GM21447 (cell line): ENCODE data around the gene STK32A.

ENCODE experiments used
- ATAC-seq: cut with Tn5 transposase; IDR thresholded peaks from one replicate; pipeline ENCODE4 v1.9.1; 2021; ENCODE audit not compliant: unreplicated experiment

STK32A gene

GRCh38 chr5:147388184-147389108 lies 153.6 kb downstream of the STK32A start:
- no peak for ATAC-seq

GRCh38 chr5:147390654-147391225 lies 155.9 kb downstream of the STK32A start:
- no peak for ATAC-seq

DNA sequence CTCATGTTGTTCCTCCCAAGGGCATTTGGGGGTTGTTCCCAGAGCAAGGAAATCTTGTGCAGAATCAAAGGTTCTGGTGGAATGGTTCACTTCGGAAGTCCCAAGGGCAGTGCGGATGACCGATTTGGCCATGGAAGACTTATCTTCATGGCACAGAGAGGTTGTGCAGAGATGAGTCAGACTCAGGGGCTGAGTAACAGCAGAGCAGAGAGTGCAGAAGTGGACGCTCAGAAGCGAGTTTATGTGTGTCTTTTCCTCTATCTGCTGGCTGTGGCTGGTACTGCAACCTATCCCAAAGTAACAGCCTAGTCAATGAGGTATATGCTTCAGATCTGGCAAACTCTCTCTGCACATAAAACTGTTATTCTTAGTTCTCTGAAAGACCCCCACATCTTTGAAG lies 157.0 kb downstream of the STK32A start:
- no peak for ATAC-seq

DNA sequence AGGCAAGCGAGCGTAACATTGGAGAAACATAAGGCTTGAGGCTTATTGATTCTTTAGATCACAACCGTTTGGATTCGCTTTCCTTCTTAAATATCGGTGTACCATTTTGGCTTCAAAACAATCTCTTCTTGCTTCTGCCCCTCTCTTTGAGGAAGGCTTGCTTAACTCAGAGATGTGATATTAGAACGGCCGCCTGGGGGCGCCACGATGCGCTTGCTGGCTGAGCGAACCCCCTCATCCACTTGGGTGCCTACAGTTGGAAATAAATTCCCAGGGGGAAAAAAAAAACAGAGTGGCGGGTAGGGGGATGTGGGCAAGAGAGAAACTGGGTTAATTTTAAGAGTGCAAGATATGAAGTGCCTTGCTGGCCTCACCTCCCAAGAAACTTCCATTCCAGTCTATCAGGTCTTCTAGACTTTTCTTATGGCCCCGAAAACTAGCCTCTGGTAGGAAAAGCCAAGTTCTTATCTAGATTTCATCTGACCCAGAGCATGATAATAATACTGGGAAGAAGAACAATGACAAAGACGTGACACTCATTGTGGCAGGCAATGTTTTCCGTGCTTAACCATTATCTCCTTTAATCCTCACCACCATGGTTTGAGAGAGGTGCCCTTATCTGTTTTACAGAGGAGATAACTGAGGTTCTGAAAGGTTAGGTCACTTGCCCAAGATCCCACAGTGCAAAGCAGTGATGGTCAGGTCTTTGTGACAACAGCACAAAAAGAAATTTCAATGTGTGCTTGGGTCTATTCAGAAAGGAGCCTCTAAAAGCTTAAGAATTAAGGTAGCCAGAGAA lies 159.2 kb downstream of the STK32A start:
- ATAC-seq, result no peak

DNA sequence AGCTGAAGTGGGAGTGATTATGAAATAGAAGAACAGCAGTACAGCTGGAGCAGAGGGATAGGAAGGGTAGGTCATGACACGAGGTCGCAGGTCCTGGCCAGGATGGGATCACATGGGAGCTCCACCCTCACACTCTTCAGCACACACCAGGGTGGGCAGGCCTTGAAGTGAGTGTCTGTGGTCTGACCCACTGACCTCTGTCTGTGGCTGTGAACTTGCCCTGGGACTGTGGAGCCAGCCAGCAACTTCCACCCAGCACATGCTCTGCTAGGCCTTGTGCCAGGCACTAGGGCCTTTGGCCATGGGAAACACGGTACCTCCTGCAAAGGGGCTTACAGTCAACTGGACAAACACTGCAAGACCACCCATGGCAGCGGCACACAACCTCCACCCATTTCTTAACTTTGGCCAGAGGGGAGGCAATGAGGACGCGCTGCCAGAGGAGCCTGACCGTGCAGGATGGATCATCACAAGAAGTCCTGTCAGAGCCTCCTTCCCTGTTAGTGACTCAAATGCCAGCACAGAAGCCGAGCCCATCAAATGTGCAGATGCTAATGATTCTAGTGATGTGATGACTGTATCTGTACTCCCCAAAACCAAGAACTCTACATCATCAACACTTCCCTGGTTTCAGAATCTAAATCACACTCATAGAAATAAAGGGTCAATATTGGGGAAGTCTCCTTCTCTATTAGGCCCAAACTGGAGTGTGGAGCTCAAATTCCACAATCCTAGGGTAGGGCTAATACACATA lies 161.4 kb downstream of the STK32A start:
- no peak for ATAC-seq

DNA sequence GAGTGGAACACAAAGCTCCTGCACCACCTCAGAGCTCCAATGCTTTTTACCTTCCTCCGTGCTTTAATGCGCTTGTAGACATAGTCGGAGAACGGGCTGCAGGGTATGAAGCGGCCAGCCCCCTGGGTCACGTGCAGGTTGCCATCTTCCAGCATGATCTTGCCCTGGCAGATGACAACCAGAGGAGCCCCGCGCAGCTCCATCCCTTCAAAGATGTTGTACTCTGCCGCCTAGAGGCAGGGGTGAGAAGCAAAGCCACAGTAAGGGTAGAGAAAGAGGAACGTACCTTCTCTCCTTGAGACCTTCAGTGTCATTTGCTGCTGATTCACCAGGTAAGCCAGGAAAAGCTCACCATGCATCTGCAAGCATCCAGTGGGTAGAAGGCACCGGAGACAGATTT lies 162.8 kb downstream of the STK32A start:
- ATAC-seq, result no peak

- ATAC-seq, result no peak
Measured at GRCh38 chr5:147398860-147399259, 164.0 kb downstream of the STK32A start.

DNA sequence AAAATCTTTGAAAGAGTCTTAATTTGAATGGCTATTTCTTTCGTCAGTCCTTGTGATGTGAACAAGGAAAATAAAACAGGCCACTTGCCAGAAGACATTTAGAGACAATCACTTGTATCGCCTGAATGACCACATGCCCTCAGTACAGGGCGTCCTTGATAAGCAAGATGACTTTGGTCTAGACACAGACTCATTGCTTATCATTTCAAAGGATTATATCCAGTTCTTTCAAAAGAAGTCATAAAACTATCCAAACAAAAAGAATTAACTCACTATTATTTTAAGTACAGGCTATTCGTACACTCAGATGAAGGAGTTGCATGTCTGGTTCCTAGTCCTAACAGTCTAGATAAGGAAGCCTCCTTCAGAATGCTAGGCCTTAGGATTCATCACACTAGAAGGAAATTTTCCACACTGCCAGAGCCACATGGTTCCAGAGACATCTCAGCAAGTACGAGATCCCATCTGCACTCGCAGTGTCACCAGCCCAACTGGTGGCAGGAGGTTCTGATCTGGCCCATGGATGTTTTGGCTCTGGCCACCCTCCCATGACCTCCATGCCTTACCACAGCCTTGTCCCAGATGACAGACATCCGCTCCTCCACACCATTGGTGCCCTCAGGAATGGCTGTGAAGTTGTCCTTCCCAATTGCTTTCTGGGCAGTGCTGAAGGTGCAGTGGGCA lies 165.4 kb downstream of the STK32A start:
- no peak for ATAC-seq

GRCh38 chr5:147400881-147401280 lies 166.1 kb downstream of the STK32A start:
- ATAC-seq, result no peak

- peak; percentile 91 for ATAC-seq
Measured at GRCh38 chr5:147403651-147404640, 169.1 kb downstream of the STK32A start.

GRCh38 chr5:147404706-147405105 lies 169.9 kb downstream of the STK32A start:
- peak; percentile 23 for ATAC-seq

- no peak for ATAC-seq
Measured at GRCh38 chr5:147406636-147407035, 171.8 kb downstream of the STK32A start.

DNA sequence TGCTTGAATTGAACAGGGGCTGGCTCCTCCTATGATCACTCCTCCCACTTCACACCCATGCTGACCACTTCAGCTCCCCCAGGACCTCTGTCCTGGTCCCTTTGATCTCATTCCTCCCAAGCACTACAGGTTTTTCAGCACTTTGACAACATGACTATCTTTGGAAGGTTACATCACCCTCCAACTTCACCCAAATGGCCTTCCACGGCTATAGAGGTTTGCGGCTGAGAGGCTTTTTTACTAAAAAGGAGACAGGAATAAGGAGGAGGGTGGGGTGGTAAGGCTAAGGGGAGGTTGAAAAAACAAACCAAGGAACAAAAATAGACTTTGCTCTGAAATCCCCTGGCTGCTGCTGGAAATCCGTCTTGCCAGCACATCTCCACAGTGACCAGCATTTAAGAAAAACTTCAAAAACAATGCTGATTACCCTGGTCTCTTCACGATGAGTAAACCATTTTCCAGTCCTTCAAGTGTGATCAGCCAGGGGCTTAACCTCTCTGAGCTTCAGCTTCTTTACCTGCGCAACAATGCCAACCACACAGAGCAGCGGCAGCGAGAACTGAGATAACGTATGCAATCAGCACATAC lies 172.4 kb downstream of the STK32A start:
- ATAC-seq, result no peak

DNA sequence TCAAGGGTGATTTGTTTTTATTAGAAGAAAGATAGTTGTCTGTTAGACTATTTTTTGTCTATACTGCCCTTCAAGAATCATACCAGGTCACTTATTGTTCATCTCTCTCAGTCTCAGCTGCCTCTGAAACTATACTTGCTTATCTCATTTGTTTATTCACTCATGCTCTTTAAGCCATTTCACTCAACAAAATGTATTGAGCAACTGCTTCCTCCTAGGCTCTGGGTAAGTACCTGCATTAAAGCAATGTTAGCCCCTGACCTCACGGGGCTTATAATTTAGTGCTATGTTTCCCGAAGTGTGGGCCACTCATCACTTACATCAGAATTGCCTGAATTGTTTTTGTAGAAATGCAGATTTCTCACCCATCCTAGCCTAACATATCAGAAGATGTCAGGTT lies 174.2 kb downstream of the STK32A start:
- ATAC-seq, result no peak

GRCh38 chr5:147410496-147411358 lies 175.9 kb downstream of the STK32A start:
- no peak for ATAC-seq

DNA sequence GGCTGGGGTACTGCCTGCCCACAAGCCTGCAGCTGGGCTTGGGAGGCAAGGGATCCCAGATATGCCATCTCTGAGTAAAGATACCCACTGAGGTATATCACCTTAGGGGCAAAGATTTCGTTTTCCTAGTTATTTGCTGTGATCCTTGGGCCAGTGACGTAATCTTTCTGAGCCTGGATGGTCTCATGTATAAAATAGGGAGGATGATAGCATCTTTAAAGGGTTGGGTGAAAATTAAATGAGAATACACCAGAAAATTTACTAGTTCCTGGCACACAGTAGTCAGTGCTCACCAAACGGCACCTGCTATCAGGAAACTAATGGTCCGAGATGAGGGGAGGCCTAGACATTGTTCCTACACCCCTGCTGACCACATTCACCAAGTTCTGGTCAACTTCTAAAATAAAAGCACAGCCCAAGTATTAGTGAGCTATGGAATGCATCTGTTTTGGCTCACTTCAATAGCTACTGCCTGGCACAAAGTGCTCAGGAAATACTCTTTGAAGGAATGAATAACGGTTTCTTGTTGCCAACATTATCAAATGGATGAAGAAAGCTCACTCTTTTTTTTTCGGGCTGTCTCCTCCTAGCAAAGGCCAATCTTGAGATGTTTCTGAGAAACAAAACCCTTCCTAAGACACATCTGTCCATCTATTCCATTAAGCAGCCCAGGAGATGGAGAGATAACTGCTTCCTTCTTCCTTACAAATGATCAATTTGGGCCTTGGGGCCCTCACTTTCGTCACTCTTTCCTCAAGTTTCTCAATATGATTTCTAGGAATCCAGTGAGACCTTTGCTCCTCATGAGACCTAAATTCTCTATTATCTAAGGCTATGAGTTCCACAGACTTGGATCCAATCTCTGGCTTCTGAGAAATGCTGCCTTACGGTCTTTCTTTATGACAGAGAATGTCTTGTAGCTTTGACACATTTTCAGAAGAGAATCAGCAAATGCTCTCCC lies 176.8 kb downstream of the STK32A start:
- no peak for ATAC-seq

DNA sequence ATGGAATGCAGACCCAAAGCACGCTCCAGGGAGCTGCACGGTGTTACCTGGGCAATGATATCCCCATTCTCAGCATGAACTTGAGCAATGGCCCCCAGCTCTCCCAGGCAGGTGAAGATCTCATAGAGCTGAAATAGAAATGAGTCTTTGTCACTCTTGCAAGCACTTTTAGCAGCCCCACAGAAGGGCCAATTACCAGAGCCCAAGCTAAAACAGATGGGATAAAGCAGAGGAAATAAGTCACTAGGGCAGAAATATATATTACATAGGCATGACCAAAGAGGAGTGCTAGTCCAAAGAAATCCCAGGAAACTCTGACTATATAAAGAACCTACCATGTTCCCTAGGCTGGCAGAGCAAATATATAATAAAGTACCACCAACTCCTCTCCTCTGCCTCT lies 177.7 kb downstream of the STK32A start:
- no peak for ATAC-seq
